GM12878 (cell line): ENCODE results near the gene HEATR9. TPM values are rescaled to one million over a fixed set of nuclear protein-coding genes. Genes with fewer than 3 reads are reported as not detected.

Source experiments
- ATAC-seq: fragments of 200-7000 bp; cut with Tn5 transposase; 3 replicates; pipeline ENCODE4 v1.9.1; 2020; ENCODE audit warnings: mild to moderate bottlenecking, moderate library complexity
- BruUV-seq: library from RNA; stranded (reverse); fragments of 400-500 nt; replicated peaks from 2 replicates; lab custom pipeline; 2021; lab: Mats Ljungman, UMichigan
- CTCF ChIA-PET: fragments of 300-600 bp; sonication (Branson Sonifier 250); formaldehyde crosslinking; extraction: SDS; loops from one replicate; lab custom pipeline; 2021; ENCODE audit warnings: inconsistent platforms; lab: Yijun Ruan, JAX
- POLR2A ChIA-PET: fragments of 350-600 bp; formaldehyde crosslinking; extraction: SDS; loops from one replicate; lab custom pipeline; 2021; ENCODE audit warnings: inconsistent platforms; lab: Charles Lee
- RAD21 ChIA-PET: fragments of 300-600 bp; sonication (Branson Sonifier 250); formaldehyde crosslinking; loops from one replicate; lab custom pipeline; 2023; ENCODE audit warnings: antibody characterized with exemption; ENCODE audit not compliant: unreplicated experiment; lab: Charles Lee
- SMC1A ChIA-PET: fragments of 300-600 bp; sonication (Branson Sonifier 250); formaldehyde crosslinking; loops from one replicate; lab custom pipeline; 2023; ENCODE audit not compliant: unreplicated experiment, uncharacterized antibody; lab: Charles Lee
- DNase-seq: peaks from one replicate; pipeline ENCODE4 v3.0.0-alpha.2; 2011; ENCODE audit warnings: low read depth, low spot score
- FAIRE-seq: peaks from 3 replicates; lab custom pipeline; 2011; peaks lifted over from hg19 to GRCh38; lab: Jason Lieb, UNC
- H2AFZ ChIP-seq: 2 replicates; pipeline ENCODE4 v1.6.0; 2011; ENCODE audit warnings: low read depth, low read length, control low read depth; ENCODE audit not compliant: control insufficient read depth
- H3K27ac ChIP-seq: 2 replicates; pipeline ENCODE4 v1.5.1; 2011; ENCODE audit warnings: control low read depth; ENCODE audit not compliant: control insufficient read depth, insufficient read depth
- H3K27me3 ChIP-seq, 2 experiments: replicated peaks in 1 of 2; 2 replicates each; pipeline versions ENCODE4 v1.6.0 to v1.6.1; 2011; ENCODE audit warnings: low read length in 1 of 2; ENCODE audit not compliant: control insufficient read depth in 2 of 2, insufficient read depth in 2 of 2
- H3K36me3 ChIP-seq, 2 experiments: 2 replicates each; pipeline ENCODE4 v1.5.1; 2011; ENCODE audit warnings: low read length in 1 of 2; ENCODE audit not compliant: control insufficient read depth in 2 of 2, insufficient read depth in 2 of 2
- H3K4me1 ChIP-seq: 2 replicates; pipeline ENCODE4 v1.6.1; 2011; ENCODE audit warnings: mild to moderate bottlenecking, low read length, moderate library complexity, mixed read lengths; ENCODE audit not compliant: control insufficient read depth, insufficient read depth
- H3K4me2 ChIP-seq: 2 replicates; pipeline ENCODE4 v1.6.0; 2011; ENCODE audit warnings: control low read depth; ENCODE audit not compliant: control insufficient read depth, insufficient read depth
- H3K4me3 ChIP-seq: fragments of 200-600 bp; sonication (generic); 2 replicates; pipeline ENCODE4 v1.5.1; 2016
- H3K79me2 ChIP-seq: 2 replicates; pipeline ENCODE4 v1.6.0; 2011; ENCODE audit warnings: low read length; ENCODE audit not compliant: control insufficient read depth, insufficient read depth
- H3K9ac ChIP-seq: 2 replicates; pipeline ENCODE4 v1.8.0; 2011; ENCODE audit warnings: low read length, control low read depth, mixed read lengths; ENCODE audit not compliant: control insufficient read depth, insufficient read depth
- H3K9me3 ChIP-seq: replicated peaks from 3 replicates; pipeline ENCODE4 v1.5.1; 2011; ENCODE audit warnings: mild to moderate bottlenecking, low read length; ENCODE audit not compliant: control insufficient read depth, insufficient read depth
- H4K20me1 ChIP-seq: 2 replicates; pipeline ENCODE4 v1.6.0; 2011; ENCODE audit not compliant: control insufficient read depth, insufficient read depth
- CBX3 ChIP-seq: fragments of 200-600 bp; sonication (generic); IDR thresholded peaks from 2 replicates; pipeline ENCODE4 v1.6.1; 2016; ENCODE audit warnings: low read depth, borderline replicate concordance
- IRF5 ChIP-seq: fragments of 450-650 bp; IDR thresholded peaks from 2 replicates; pipeline ENCODE4 v1.6.1; 2017; ENCODE audit warnings: borderline replicate concordance
- MYC ChIP-seq: IDR thresholded peaks from 2 replicates; pipeline ENCODE4 v1.6.1; 2011; ENCODE audit warnings: mild to moderate bottlenecking, low read length, moderate library complexity, inconsistent platforms; ENCODE audit not compliant: insufficient read depth, insufficient replicate concordance, insufficient read length, severe bottlenecking
- POLR2AphosphoS5 ChIP-seq: IDR thresholded peaks from 2 replicates; pipeline ENCODE4 v1.6.1; 2011; ENCODE audit warnings: mild to moderate bottlenecking, low read length, inconsistent platforms
- RAD51 ChIP-seq: fragments of 450-650 bp; IDR thresholded peaks from 2 replicates; pipeline ENCODE4 v1.6.1; 2016; ENCODE audit warnings: moderate library complexity, mild to moderate bottlenecking, inconsistent platforms
- RB1 ChIP-seq: fragments of 450-650 bp; formaldehyde crosslinking; IDR thresholded peaks from 2 replicates; pipeline ENCODE4 v1.6.1; 2017; ENCODE audit warnings: mild to moderate bottlenecking, borderline replicate concordance
- RELA ChIP-seq: fragments of 450-650 bp; IDR thresholded peaks from 2 replicates; pipeline ENCODE4 v1.8.0; 2014; ENCODE audit warnings: borderline replicate concordance; ENCODE audit not compliant: partially characterized antibody
- SIX5 ChIP-seq: IDR thresholded peaks from 2 replicates; pipeline ENCODE4 v1.6.1; 2011; ENCODE audit warnings: mild to moderate bottlenecking, low read depth, low read length, moderate library complexity; ENCODE audit not compliant: severe bottlenecking
- TCF7 ChIP-seq: IDR thresholded peaks from 2 replicates; pipeline ENCODE4 v1.6.1; 2014; ENCODE audit warnings: antibody characterized with exemption, borderline replicate concordance
- YY1 ChIP-seq: IDR thresholded peaks from 2 replicates; pipeline ENCODE4 v1.6.1; 2011; ENCODE audit warnings: low read depth, mild to moderate bottlenecking, low read length
- ZNF217 ChIP-seq: fragments of 450-650 bp; IDR thresholded peaks from 2 replicates; pipeline ENCODE4 v1.6.1; 2017; ENCODE audit warnings: antibody characterized with exemption, mild to moderate bottlenecking
- ZZZ3 ChIP-seq: IDR thresholded peaks from 2 replicates; pipeline ENCODE4 v1.6.1; 2011; ENCODE audit warnings: low read depth; ENCODE audit not compliant: control insufficient read depth, insufficient read length
- WGBS: methylation state at CpG from one replicate; pipeline ENCODE4 v1.1.6; 2016; ENCODE audit warnings: low lambda C conversion rate; ENCODE audit not compliant: insufficient replicate concordance, insufficient coverage; ENCODE audit errors: missing lambda C conversion rate; 5-methylcytosine and 5-hydroxymethylcytosine counted together
- in situ Hi-C: fragments of 300-500 bp; cut with MboI; formaldehyde crosslinking; loops from 9 replicates; pipeline ENCODE4 v1.14.3; 2018; ENCODE audit warnings: mixed read lengths
- intact Hi-C: fragments of 100-400 bp; cut with micrococcal nuclease; formaldehyde crosslinking; loops from one replicate; pipeline ENCODE4 v1.14.2; 2022; ENCODE audit not compliant: unreplicated experiment
- polyA plus RNA-seq, 11 experiments: library from polyadenylated mRNA; depleted of rRNA in 4 of 11; unstranded in 6 of 11; stranded (reverse) in 5 of 11; fragments of >200 nt; fragmentation: Nextera tagmentation in 4 of 11; fragmentation: Illumina TruSeq in 1 of 11; extraction: Ambion mirVana in 4 of 11; extraction: Trizol in 1 of 11; gene quantifications; 1 replicate in 1 of 11; 2 replicates in 10 of 11; pipeline versions ENCODE4 v1.2.1 to v1.2.3, GENCODE V29; 2011 to 2016; ENCODE audit warnings: inconsistent platforms in 2 of 11, missing spikeins in 2 of 11, low read depth in 1 of 11
- total RNA-seq, 4 experiments: library from RNA; depleted of rRNA in 3 of 4; stranded (reverse); fragments of >200 nt in 3 of 4; fragmentation: Illumina TruSeq in 1 of 4; extraction: Trizol in 1 of 4; gene quantifications; 2 replicates each; pipeline versions ENCODE4 v1.2.1 to v1.2.3, GENCODE V29; 2013 to 2021

HEATR9 gene
- total and polyA plus RNA-seq, 10 of the 15 experiments (the other 5 are each of a cell fraction or from before 2014, with no cell fraction given): 0.04 to 0.43 (median 0.13) TPM; not detected in 2

GRCh38 chr17:35847006-35847405 lies 21.7 kb downstream of the HEATR9 start:
- no TSS peak for BruUV-seq
- H2AFZ ChIP-seq: no peak overlapping the region
- in situ Hi-C loops (no loop called here), intact Hi-C loops (loop anchor here (5.0 kb wide), 2 partner anchors 85 to 100 kb away; partner anchors contain the start of gene RDM1)
- no peak overlapping the region for H3K4me2 ChIP-seq
- H3K27ac ChIP-seq: no peak overlapping the region
- ATAC-seq (no peak), FAIRE-seq (no peak), DNase-seq (no peak)
- SMC1A ChIA-PET: interaction anchor here (0.6 to 6.6 kb wide), 9 partner anchors 26 to 122 kb away, joined by 3 to 33 read pairs (median 6); partner anchors contain the start of genes LYZL6 and RDM1
- no peak overlapping the region for H3K9ac ChIP-seq
- H3K9me3 ChIP-seq: no peaks in the 10 kb centered on the region
- POLR2A ChIA-PET: no interaction called here
- H3K4me3 ChIP-seq: no peak overlapping the region
- no peaks in the 10 kb centered on the region for H3K79me2 ChIP-seq
- RAD21 ChIA-PET: interaction anchor here (1.5 to 3.3 kb wide), 3 partner anchors 34 to 123 kb away, joined by 5 to 19 read pairs (median 11); partner anchors contain the start of gene CCL5
- H3K27me3 ChIP-seq: no peaks in the 10 kb centered on the region
- TF ChIP-seq RB1 (no peak), CBX3 (no peak), ZNF217 (no peak), MYC (no peak), POLR2AphosphoS5 (no peak), RAD51 (no peak), ZZZ3 (no peak), YY1 (no peak), RELA (no peak), IRF5 (no peak), SIX5 (no peak), TCF7 (no peak)
- CTCF ChIA-PET: interaction anchor here (0.9 to 4.7 kb wide), 9 partner anchors 27 to 129 kb away, joined by 3 to 38 read pairs (median 3); partner anchors contain the start of gene RDM1
- WGBS: 31% methylated on average over 2 of the region's 2 CpGs
- H4K20me1 ChIP-seq: no peaks in the 10 kb centered on the region
- no peaks in the 10 kb centered on the region for H3K4me1 ChIP-seq
- peaks cover 11 to 34% of the 10 kb centered on the region in 2 experiments for H3K36me3 ChIP-seq
